ENCODE data around the gene HEG1. TPM values are rescaled to one million over a fixed set of nuclear protein-coding genes. Genes with fewer than 3 reads are reported as not detected.

The HEG1 gene
- total and polyA plus RNA-seq, 7 donors: 0.92 to 61.6 (median 24.5) TPM

- Histone ChIP-seq H3K4me3 (no peak overlapping the region), H3K27me3 (no peaks in the 10 kb centered on the region), H3K27ac (peak overlapping the region; percentile 93 to 95 (median 94)), H3K9me3 (no peaks in the 10 kb centered on the region), H3K4me1 (peaks cover 0 to 82% (median 77%) of the 10 kb centered on the region in 4 donors), H3K36me3 (no peaks in the 10 kb centered on the region)
- WGBS, 2 donors: 68 to 80% methylated on average over 7 of the region's 7 CpGs
- TF ChIP-seq POLR2AphosphoS5 (IDR thresholded peaks at IDR 0.05): no peak
- TF ChIP-seq POLR2A (IDR thresholded peaks at IDR 0.05): no peak
- TF ChIP-seq CTCF (IDR thresholded peaks at IDR 0.05): no peak
- TF ChIP-seq EP300 (IDR thresholded peaks at IDR 0.05): no peak
- intact Hi-C loops (cut with DNase I): loop anchor here (5.0 to 10.0 kb wide), 4 partner anchors 91 to 534 kb away; no protein-coding TSS in a partner anchor
- no peak for DNase-seq
Measured at GRCh38 chr3:125051205-125051604, 4.6 kb downstream of the HEG1 start.

- Histone ChIP-seq H3K4me1 (peaks cover 0 to 88% (median 80%) of the 10 kb centered on the region in 4 donors), H3K9me3 (no peaks in the 10 kb centered on the region), H3K36me3 (no peaks in the 10 kb centered on the region), H3K4me3 (no peak overlapping the region), H3K27me3 (no peaks in the 10 kb centered on the region), H3K27ac (peak overlapping the region; percentile 93 to 95 (median 94))
- 81 to 87% methylated on average over 6 of the region's 6 CpGs for WGBS, 2 donors
- no peak for DNase-seq
- intact Hi-C loops (cut with DNase I): loop anchor here (5.0 to 10.0 kb wide), 4 partner anchors 92 to 534 kb away; no protein-coding TSS in a partner anchor
- TF ChIP-seq CTCF (IDR thresholded peaks at IDR 0.05): no peak
- TF ChIP-seq POLR2AphosphoS5 (IDR thresholded peaks at IDR 0.05): no peak
- TF ChIP-seq POLR2A (IDR thresholded peaks at IDR 0.05): no peak
- no peak for TF ChIP-seq EP300 (IDR thresholded peaks at IDR 0.05)
Measured at GRCh38 chr3:125050488-125051090, 5.2 kb downstream of the HEG1 start.

- intact Hi-C loops (cut with DNase I): no loop called here
- Histone ChIP-seq H3K4me1 (peaks cover 0 to 100% (median 90%) of the 10 kb centered on the region in 4 donors), H3K27ac (peak overlapping the region; percentile 29 to 94 (median 53)), H3K9me3 (no peaks in the 10 kb centered on the region), H3K27me3 (no peaks in the 10 kb centered on the region), H3K36me3 (no peaks in the 10 kb centered on the region), H3K4me3 (no peak overlapping the region)
- TF ChIP-seq POLR2AphosphoS5 (IDR thresholded peaks at IDR 0.05) (peak in 3 of 4 donors; percentile 37 to 67 (median 61)), EP300 (IDR thresholded peaks at IDR 0.05) (no peak)
- 90 to 93% methylated on average over 3 of the region's 3 CpGs for WGBS, 2 donors
- DNase-seq: peak; percentile 80
Measured at GRCh38 chr3:125048282-125048681, 7.5 kb downstream of the HEG1 start.

GRCh38 chr3:125045965-125046364, 9.8 kb downstream of the HEG1 start:
- 79 to 86% methylated on average over 2 of the region's 2 CpGs for WGBS, 2 donors
- no peaks in the 10 kb centered on the region for H3K27me3 ChIP-seq
- TF ChIP-seq POLR2A (IDR thresholded peaks at IDR 0.05): no peak
- no peak for TF ChIP-seq POLR2AphosphoS5 (IDR thresholded peaks at IDR 0.05)
- TF ChIP-seq CTCF (IDR thresholded peaks at IDR 0.05): no peak
- no peak for TF ChIP-seq EP300 (IDR thresholded peaks at IDR 0.05)
- no peak overlapping the region for H3K4me3 ChIP-seq
- H3K36me3 ChIP-seq: no peaks in the 10 kb centered on the region
- H3K4me1 ChIP-seq: peaks cover 0 to 96% (median 81%) of the 10 kb centered on the region in 4 donors
- no peaks in the 10 kb centered on the region for H3K9me3 ChIP-seq
- H3K27ac ChIP-seq: peak overlapping the region in 3 of 4 donors; percentile 83 to 87 (median 85)
- no peak for DNase-seq
- intact Hi-C loops (cut with DNase I): no loop called here

GRCh38 chr3:125045194-125045593, 10.6 kb downstream of the HEG1 start:
- no peaks in the 10 kb centered on the region for H3K27me3 ChIP-seq
- no peak for TF ChIP-seq POLR2A (IDR thresholded peaks at IDR 0.05)
- no peak for TF ChIP-seq CTCF (IDR thresholded peaks at IDR 0.05)
- no peak for TF ChIP-seq EP300 (IDR thresholded peaks at IDR 0.05)
- peak in 1 of 4 donors; percentile 30 for TF ChIP-seq POLR2AphosphoS5 (IDR thresholded peaks at IDR 0.05)
- no peak for DNase-seq
- H3K36me3 ChIP-seq: no peaks in the 10 kb centered on the region
- no peaks in the 10 kb centered on the region for H3K9me3 ChIP-seq
- no peak overlapping the region for H3K4me3 ChIP-seq
- 84 to 85% methylated on average over 5 of the region's 5 CpGs for WGBS, 2 donors
- peak overlapping the region; percentile 76 to 87 (median 84) for H3K27ac ChIP-seq
- intact Hi-C loops (cut with DNase I): no loop called here
- H3K4me1 ChIP-seq: peaks cover 0 to 96% (median 80%) of the 10 kb centered on the region in 4 donors

All from sigmoid colon (tissue), 7 donors.